AG04449 (cell line): Measurements from ENCODE around the gene NEK7.

Source experiments
- CTCF ChIA-PET: fragments of 350-600 bp; formaldehyde crosslinking; extraction: SDS; loops from one replicate; lab custom pipeline; 2021; ENCODE audit warnings: antibody characterized with exemption; lab: Yijun Ruan, JAX
- POLR2A ChIA-PET: fragments of 400-600, 350-600 bp; formaldehyde crosslinking; extraction: SDS; loops from one replicate; lab custom pipeline; 2020; ENCODE audit warnings: antibody characterized with exemption, inconsistent platforms; lab: Yijun Ruan, JAX
- DNase-seq: peaks from one replicate; pipeline ENCODE4 v3.0.0-alpha.2; 2010; ENCODE audit warnings: low read depth, low spot score
- H3K4me3 ChIP-seq: 2 replicates; pipeline ENCODE4 v1.5.1; 2011; ENCODE audit warnings: low read depth, mild to moderate bottlenecking, control low read depth, low read length
- CTCF ChIP-seq: IDR thresholded peaks from one replicate; pipeline ENCODE4 v1.5.1; 2011; ENCODE audit warnings: mild to moderate bottlenecking, moderate library complexity, low read length, control low read depth, inconsistent platforms; ENCODE audit not compliant: insufficient read depth; ENCODE audit errors: missing control alignments

The NEK7 gene

GRCh38 chr1:198156745-198157240, at the start of gene NEK7:
TSS of gene NEK7 (plus strand) at chr1:198156998. CDS start at chr1:198232581, 75,583 bp downstream.
- POLR2A ChIA-PET = interaction anchor here (0.6 to 3.7 kb wide), 13 partner anchors 8 to 515 kb away, joined by 3 to 30 read pairs (median 4); partner anchors contain the start of gene LHX9
- no peak for DNase-seq
- CTCF ChIA-PET = interaction anchor here (0.6 to 4.4 kb wide), 21 partner anchors 9 to 325 kb away, joined by 3 to 23 read pairs (median 4); partner anchors contain the start of gene LHX9
- no peak for TF ChIP-seq CTCF
- peak within 1 kb of the TSS; percentile 81 for H3K4me3 ChIP-seq

- DNase-seq = no peak
- ChIA-PET POLR2A (no interaction called here), CTCF (interaction anchor here (3.9 kb wide), 1 partner anchor 9 kb away, joined by 18 read pairs; no protein-coding TSS in a partner anchor)
- H3K4me3 ChIP-seq = no peak overlapping the region
- no peak for TF ChIP-seq CTCF
These were observed 49.7 kb upstream of the NEK7 start for GRCh38 chr1:198107091-198107501.

- DNase-seq = no peak
- CTCF ChIA-PET = interaction anchor here (0.7 to 1.0 kb wide), 2 partner anchors 21 to 65 kb away, joined by 3 to 4 read pairs; no protein-coding TSS in a partner anchor
These were observed 48.0 kb upstream of the NEK7 start for GRCh38 chr1:198108636-198109370.

GRCh38 chr1:198109371-198109715, 47.5 kb upstream of the NEK7 start:
- DNase-seq = no peak
- ChIA-PET POLR2A (no interaction called here), CTCF (interaction anchor here (1.0 to 1.3 kb wide), 2 partner anchors 65 to 183 kb away, joined by 3 read pairs; no protein-coding TSS in a partner anchor)
- H3K4me3 ChIP-seq = no peak overlapping the region
- TF ChIP-seq CTCF = no peak

More at GRCh38 chr1:198108636-198109370, 48.0 kb upstream of the NEK7 start:
- TF ChIP-seq CTCF = no peak
- POLR2A ChIA-PET = no interaction called here
- no peak overlapping the region for H3K4me3 ChIP-seq

GRCh38 chr1:198113342-198113750, 43.5 kb upstream of the NEK7 start:
- CTCF ChIA-PET = interaction anchor here (2.3 kb wide), 1 partner anchor 11 kb away, joined by 11 read pairs; no protein-coding TSS in a partner anchor
- H3K4me3 ChIP-seq = no peak overlapping the region
- TF ChIP-seq CTCF = no peak
- POLR2A ChIA-PET = interaction anchor here (1.0 to 1.4 kb wide), 2 partner anchors 10 to 43 kb away, joined by 4 to 5 read pairs; partner anchors contain the start of gene NEK7
- peak; percentile 90 for DNase-seq

- CTCF ChIA-PET = interaction anchor here (4.0 to 4.4 kb wide), 2 partner anchors 11 to 39 kb away, joined by 18 to 23 read pairs; partner anchors contain the start of gene NEK7
- POLR2A ChIA-PET = interaction anchor here (1.3 to 4.0 kb wide), 2 partner anchors 14 to 41 kb away, joined by 4 to 30 read pairs; partner anchors contain the start of gene NEK7
- no peak for TF ChIP-seq CTCF
- H3K4me3 ChIP-seq = no peak overlapping the region
- DNase-seq = no peak
These were observed 40.7 kb upstream of the NEK7 start for GRCh38 chr1:198116069-198116468.
